TTC549 (cell line): ENCODE results near the gene MEIS1.

ENCODE experiments used
- FAIRE-seq: peaks from 2 replicates; lab custom pipeline; 2012; peaks lifted over from hg19 to GRCh38; lab: Jason Lieb, UNC

MEIS1 gene

DNA sequence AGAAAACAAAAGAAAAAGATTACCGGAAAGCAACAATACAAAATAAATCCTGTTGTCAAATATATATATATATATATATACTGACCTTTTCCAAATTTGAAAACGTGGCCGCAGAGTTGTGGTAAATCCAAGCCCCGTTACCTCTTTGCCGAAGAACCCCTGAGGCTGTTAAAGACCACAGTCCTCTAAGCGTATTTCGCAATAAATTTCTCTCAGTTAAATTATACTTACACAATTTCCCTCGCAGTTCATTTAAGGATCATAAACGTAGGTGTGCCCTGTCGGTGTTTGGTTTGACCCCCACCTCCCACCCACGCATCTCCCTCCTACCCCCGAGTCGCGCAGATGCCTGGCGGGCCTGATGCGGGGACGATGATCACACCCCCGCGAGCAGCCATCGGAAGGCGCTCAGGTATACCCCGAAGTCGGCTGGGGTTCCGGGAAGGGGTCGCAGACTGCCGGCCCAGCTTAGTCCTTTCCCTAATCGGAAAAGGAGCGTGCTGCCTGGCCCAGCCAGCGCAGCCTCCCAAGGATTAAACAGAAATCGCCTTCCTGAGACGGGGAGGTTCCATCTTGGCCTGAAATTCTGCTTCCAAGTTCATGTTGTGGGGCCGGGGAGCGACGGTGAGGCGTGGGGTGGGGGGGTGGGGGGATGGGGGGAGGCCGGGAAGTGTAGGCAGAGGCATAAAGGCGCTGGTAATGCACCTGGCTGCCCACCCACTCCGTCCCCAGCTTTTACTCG, 2.9 kb upstream of the MEIS1 start:
- no peak for FAIRE-seq

DNA sequence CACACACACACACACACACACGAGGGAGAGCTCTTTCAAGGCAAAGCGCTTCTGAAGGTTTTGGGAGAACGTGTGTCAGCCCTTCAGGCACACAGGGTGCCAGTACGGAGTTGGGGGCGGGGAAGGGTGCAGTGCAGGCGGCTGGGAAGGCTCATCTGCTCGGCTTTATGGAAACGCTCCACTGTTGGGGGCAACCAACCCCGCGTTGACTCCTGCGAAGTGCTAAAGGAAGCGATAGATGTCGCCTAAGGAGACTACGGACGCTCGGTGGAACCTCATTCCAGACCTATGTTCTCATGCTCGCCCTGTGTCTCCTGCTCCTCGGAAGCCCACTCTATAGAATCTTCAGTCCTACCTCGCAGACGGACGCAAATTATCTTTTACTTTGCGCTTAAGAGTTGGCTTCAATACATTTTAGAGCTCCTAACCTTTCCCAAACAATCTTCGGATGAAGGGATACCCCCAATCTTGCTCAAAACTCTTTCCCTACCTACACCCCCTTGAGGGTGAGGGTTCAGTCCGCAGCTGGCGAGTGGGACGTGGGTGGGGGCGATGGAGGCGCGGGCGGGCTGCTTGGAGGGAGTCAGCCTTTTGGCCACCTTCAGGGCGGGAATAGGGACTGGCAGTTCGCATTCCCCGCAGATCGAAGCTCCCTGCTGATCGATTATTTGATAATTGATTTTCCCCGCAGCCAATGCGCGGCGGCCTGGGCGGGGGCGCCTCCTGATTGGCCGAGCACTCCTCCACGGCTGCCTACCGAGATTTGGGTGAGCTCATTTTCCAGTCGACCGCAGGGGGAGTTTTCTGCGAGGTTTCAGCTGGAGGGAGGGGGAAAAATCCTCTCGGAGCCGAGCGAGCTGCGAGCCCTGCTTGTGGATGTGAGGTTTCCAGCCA, 1.9 kb upstream of the MEIS1 start:
- FAIRE-seq: no peak

DNA sequence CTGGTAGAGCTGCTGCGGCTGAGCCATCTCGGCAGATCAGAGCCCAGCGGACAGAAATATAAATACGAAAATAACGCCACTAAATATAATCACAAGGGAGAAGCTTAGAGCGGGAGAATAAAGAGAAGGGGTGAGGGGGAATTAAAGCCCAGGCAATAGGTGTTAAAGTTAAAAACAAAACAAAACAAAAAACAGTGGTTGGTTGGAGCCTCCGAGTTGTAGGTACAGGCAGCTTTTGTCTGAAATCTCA, 1.3 kb upstream of the MEIS1 start:
- FAIRE-seq: no peak

DNA sequence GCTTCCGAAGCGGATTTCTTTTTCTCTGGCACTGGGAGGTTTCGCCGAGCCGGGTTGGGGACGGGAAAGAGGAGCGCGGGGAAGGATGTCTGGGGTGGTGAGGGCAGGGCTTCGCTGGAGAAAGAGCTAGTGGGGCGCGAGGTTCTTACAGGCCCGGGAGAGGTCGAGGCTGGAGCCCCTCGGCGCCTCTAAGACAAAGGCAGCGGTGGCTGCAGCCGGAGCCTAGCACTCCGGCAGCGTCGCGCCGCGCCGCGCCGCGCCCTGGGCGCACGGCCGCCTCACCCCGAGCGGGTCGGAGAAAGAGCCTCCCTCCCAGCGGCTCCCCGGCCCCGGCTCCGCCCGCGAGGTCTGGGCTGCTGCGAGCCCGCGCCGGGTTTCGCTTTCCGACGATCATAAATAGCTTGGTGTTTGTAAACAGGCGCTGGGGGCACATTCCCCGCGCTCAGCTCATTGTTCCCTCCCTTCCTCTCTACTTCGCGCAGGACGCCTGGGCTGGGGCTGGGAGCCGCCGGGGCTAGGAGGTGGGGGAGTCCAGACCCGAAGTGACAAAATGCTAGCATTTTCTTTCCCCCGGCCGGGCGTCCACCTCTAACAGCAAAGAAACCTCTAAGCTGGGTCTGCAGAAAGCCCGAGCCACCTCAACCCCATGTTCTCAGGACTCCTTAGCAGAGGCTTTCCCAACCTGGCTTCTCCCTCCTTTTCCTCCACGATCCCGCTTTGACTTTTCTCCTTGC, 813 bp upstream of the MEIS1 start:
- FAIRE-seq: no peak

DNA sequence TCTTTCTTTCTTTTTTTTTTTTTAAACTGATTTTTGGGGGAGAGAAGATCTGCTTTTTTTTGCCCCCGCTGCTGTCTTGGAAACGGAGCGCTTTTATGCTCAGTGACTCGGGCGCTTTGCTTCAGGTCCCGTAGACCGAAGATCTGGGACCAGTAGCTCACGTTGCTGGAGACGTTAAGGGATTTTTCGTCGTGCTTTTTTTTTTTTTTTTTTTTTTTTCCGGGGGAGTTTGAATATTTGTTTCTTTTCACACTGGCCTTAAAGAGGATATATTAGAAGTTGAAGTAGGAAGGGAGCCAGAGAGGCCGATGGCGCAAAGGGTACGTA, 587 bp downstream of the MEIS1 start:
- FAIRE-seq: no peak

DNA sequence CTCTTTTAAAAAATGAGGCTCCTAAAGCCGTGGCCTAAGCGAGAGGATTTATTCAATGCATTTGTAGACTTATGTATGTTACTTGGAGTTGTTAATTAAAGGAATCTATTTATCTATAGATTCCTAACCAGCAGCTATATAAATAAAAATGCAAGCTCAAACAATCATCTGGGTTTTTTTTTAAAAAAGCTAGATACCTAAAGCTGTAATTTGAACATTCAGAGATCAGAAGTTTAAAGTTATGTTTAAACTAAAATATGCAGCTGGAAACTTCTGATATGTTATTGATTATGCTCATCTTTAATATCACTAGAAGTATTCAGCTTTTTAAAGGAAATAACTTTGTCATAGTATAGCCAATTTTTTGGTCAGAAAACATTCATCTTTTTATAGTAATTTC, 1.0 kb downstream of the MEIS1 start:
- no peak for FAIRE-seq

DNA sequence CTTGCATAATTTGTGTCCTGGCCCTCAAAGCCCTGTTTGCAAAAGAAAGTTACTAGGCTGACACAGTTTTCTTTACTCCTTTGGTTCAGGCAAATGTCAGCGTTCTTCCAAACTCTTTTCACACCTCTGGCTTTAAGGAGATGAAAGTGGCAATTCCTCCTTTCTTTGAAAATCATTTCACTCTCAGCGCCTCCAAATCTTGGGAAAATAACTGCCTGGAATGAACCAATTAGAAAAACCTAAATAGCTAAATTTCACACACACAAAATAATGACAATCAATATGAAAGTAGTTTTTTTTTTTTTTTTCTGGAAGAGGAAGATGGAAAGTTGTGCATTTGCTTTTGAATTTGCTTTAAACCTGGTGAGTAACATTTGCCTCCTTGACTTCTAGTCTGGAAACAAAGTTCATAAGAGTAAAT, 1.7 kb downstream of the MEIS1 start:
- FAIRE-seq: no peak

DNA sequence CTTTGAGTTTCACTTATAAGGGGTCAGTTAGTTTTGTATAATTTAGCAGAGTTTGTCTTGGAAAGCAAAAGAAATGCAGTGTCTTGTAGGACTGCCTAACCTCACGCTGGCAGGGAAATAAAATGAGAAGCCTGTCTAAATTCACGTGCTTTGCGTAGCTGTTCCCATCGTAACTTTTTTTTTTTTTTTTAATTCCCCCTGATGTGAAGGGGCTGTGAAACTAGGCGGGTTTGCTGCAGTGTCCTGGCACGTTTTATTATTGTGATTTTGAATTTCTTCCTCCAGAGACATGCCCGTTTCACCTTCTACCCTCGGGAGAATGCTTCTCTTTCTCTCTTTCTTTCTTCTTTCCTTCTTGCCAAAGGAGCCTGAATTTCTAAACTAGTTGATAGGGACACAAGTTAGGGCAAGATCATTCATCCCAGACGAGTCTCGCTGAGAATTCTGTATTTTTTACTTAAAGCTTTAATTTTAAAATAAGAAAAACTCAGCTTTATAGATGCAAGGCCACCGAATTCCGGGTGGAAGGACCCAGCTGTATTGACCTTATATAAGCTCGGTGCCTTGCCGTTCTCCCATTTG, 2.3 kb downstream of the MEIS1 start:
- FAIRE-seq: no peak

DNA sequence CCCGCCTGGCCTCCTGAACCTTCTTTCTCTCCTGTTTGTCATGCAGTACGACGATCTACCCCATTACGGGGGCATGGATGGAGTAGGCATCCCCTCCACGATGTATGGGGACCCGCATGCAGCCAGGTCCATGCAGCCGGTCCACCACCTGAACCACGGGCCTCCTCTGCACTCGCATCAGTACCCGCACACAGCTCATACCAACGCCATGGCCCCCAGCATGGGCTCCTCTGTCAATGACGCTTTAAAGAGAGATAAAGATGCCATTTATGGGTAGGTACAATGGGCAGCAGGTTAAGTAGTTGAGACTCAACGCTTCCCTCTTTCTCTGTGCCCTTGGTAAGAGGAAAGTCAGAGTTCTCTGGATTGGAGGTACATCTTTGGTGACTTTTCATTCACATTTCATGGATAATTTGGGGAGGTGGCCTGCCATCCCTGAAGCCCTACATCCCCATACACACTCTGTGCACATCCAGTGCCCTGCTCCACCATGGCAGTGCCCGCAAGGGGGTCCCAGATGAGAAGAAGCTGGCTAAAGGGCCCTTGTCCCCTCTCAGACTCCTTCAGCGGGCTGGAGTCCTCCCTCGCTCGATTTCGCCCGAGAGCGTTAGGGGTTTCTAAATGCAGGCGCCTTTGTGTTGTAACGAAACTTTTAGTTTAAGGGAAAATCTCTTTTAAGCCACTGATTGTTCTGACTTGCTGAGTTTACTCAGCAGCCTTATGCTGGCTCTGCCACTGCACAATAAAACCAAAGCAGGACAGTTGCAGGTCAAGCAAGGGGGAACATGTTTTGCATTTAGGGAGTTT, 3.0 kb downstream of the MEIS1 start:
- FAIRE-seq: no peak

DNA sequence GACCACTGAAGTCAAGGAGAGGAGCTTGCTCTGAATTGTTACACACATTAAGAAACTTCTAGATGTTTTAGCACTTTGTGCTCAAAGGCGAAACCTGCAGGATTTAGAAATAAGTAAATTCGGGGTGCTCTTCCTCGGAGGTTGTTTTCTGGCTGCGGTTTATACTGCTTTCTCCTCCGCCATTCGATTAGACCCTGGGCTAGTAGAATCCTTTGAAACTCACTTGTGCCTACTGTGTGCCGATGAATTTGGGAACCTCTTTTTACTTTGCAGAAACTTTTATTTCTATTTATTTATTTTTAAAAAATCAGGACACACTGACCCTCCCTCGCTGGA, 3.5 kb downstream of the MEIS1 start:
- no peak for FAIRE-seq

DNA sequence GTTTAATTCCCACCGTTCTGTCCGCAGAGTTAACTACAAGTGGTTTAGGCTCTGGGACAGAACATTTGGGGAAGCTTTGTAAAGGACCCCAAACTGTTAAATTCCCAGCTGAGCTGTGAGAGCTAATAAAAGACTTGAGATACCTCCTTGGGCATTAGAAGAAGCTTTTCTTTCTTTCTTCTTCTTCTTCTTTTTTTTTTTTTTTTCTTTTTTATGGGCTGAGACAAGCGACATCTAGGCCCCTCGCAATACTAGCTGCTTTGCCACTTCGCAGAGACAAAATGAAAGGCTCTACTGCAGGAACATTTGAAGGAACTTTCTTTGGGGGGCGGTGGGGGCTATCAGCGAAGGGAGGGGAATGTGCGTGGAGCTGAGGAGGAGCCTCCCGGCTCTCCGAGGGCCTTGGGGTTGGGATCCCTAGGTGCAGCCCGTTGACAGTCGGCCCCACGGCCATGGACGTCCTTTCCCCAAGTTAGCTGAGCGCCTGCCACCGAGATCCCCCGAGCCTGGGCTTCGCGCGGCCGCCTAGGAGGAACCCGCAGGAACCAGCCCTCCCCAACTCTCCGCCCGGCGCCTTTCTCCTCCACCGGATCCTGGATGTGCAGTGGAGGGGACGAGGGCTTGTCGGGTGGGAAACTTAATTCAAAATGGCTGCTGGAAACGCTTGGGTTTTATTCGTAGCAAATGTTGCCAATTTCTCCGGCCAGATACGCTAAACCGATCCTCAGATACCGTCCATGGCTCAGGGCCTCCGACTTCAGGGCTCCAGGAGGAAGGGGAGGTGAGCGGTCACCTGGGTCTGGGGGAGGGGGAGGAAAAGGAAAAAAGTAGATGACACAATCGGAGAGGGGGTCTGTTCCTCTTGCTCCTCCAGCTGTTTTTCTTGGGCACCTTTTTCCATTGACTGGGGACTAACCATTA, 4.2 kb downstream of the MEIS1 start:
- no peak for FAIRE-seq

DNA sequence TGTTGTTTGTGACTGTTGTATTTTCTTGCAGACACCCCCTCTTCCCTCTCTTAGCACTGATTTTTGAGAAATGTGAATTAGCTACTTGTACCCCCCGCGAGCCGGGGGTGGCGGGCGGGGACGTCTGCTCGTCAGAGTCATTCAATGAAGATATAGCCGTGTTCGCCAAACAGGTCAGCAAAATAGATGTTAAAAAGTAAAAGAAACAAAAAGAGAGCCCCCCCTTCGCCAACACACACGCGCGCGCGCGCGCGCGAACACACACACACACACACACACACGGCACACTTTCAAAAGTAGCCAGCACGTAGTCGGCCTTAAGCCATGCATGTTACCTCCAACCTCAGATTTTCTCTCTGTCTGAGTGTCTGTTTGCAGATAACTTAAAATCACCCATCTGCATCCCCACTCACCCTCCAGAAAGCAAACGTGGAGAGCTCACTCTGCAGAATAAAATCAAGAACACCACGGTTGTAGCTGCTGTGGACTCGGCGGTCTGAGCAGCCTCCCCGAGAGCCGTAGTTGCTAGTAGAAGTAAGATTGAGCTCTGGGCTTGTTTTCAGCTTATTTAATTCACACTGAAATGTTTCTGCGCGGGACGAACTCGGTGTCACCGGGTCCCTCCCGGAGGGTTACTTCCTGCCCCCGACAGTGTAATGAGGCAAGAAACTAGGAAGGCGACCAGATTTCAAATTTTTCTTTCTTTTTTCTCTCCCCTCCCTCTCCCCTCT, 5.1 kb downstream of the MEIS1 start:
- no peak for FAIRE-seq

DNA sequence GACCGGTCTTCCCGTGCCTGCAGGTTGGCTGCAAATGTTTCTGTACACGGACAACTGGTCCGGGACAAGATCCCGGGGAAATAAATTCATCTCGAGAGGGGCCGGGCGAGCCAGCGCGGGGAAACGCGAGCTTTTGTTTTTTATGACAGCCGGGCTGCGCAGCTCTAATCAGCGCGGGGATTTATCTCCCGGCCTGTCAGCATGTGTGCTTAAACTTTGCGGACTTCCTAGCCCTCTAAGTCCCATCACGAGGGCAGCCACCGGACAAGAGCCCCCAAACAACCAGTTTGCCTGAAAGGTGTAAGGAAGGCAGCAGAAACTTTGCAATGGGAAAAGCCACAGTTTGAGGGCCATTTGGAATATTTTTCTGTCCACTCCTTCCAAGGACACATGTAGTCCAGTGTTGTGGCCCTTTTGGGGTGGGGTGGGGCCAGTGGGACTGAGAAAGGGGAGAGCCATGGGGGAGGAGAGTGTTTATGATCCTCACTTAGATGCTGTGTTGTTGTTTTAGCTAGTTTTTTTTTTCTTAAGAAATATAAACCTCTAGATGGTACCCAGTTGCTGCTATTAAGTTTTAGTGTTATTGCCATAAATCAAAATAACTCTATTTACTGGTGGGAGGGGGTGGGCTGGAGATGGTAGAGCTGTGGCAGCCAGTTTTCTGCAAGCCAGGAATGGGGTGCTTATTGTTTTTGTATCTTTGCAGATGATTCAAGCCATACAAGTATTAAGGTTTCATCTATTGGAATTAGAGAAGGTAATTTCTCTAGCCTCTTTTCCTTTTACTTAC, 6.0 kb downstream of the MEIS1 start:
- FAIRE-seq: no peak

DNA sequence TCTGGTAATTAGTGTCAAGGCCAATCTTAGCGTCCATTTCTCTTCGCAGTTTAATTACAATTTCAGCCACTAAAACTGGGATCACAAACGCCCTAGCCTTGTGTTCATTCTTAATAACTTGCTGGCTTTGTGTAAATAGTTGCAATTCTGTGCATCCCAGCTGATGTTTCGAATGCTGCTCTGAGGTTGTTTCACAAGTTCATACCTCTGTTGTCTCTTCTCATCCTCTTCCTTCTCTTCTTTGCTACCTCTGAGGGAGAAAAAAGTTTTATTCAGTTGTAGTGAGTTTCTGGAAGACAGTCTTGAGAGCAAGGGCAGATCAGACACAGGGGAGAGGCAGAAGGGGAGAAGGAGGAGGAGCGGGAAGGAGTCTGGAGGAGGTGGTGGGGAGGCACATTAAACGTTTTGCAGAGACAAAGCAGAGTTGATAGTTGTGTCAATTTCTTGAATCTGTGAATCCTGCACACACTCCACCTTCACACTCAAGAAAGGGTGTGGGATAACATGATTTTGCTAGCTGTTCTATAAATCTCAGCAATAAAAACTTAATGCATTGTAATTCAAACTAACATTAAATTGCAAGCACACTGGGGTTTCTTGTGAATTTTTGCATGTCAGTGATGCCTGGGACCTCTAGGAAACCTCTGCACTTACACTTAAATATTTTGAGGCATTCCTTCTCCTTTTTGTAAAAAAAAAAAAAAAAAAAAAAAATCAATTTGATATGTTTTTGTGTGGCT, 6.8 kb downstream of the MEIS1 start:
- no peak for FAIRE-seq

DNA sequence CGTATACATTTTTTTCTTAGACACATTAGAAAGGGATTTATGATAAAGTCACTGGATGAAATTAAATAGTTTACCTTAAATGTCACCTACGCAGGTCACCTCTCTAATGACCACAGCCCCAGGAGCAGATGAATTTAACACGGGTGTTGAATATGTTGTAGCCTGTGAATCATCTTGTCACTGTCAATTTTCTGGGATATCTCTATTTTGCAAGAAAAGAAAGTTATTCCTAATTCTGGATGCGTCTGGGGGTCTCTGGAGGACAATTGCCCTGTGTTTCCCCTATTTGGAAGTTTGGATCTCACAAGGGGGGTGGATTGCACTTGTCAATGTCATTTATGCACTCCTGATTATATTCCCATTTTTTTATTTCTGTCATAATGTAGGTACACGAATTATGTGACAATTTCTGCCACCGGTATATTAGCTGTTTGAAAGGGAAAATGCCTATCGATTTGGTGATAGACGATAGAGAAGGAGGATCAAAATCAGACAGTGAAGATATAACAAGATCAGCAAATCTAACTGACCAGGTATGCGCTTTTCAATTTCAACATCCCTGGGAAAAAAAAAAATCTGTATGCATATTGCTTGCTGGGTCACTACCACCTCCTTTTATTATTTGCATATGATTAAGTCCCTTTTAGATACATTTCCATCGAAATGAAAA, 7.7 kb downstream of the MEIS1 start:
- FAIRE-seq: no peak

DNA sequence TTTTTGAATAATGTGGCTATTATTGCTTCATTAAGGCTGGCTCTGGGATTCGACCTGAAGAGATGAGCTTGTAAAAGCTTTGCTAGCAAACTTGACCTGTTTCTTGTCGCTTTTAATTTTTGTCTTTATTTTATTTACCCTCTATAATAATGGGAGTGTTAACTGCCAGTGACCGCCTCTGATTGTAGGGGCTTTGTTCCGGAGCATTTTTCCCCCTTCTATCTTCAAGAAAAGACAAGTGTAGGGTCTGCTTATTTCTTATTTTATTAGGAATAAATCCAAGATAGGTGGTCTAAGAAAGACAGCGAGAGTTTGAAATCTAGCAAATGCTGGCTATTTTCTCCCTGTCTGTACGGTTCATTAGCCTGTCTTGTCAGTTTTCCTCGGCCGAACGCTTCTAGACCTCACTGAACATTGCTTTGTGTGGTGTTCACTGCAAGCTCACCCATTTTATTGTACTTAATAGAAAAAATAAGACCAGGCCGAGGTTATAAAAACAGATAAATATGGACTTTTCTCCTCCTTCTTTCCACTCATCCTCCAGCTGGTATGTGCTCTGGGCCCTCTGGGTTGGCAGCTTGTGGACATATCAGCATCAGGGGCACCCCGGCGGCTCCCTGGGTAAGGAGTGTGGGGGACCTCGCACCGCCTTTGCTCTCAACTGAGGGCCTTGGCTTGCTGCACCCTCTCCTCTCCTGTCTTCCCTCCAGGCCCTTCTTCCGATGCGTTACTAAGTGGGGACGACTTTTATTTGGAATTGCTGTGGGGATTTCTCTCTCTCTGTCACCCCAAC, 8.5 kb downstream of the MEIS1 start:
- no peak for FAIRE-seq
